Astrocyte (in vitro differentiated cells and primary cell): ENCODE results near the gene CPLX3. TPM values are rescaled to one million over a fixed set of nuclear protein-coding genes. Genes with fewer than 3 reads are reported as not detected.

Experiments
- DNase-seq: peaks from one replicate; pipeline ENCODE4 v3.0.0-alpha.2; 2010; ENCODE audit warnings: low read depth
- FAIRE-seq: peaks from 2 replicates; lab custom pipeline; 2011; peaks lifted over from hg19 to GRCh38; lab: Jason Lieb, UNC
- H2AFZ ChIP-seq: 2 replicates; pipeline ENCODE4 v1.6.0; 2012; ENCODE audit warnings: low read depth, low read length, inconsistent platforms
- H3K27ac ChIP-seq: 2 replicates; pipeline ENCODE4 v1.5.1; 2011; ENCODE audit warnings: low read depth, low read length, inconsistent platforms
- H3K27me3 ChIP-seq: 2 replicates; pipeline ENCODE4 v1.6.0; 2011; ENCODE audit warnings: low read length, inconsistent platforms; ENCODE audit not compliant: insufficient read depth
- H3K36me3 ChIP-seq: 2 replicates; pipeline ENCODE4 v1.5.1; 2011; ENCODE audit warnings: low read length, inconsistent platforms; ENCODE audit not compliant: insufficient read depth
- H3K4me1 ChIP-seq: 2 replicates; pipeline ENCODE4 v1.5.1; 2011; ENCODE audit warnings: low read length, inconsistent platforms; ENCODE audit not compliant: insufficient read depth
- H3K4me2 ChIP-seq: 2 replicates; pipeline ENCODE4 v1.6.0; 2012; ENCODE audit warnings: low read length, inconsistent platforms
- H3K4me3 ChIP-seq: 2 replicates; pipeline ENCODE4 v1.5.1; 2011; ENCODE audit warnings: low read depth, mild to moderate bottlenecking, low read length, inconsistent platforms; ENCODE audit not compliant: insufficient read depth
- H3K79me2 ChIP-seq: 2 replicates; pipeline ENCODE4 v1.6.0; 2012; ENCODE audit warnings: mild to moderate bottlenecking, low read length, inconsistent platforms; ENCODE audit not compliant: insufficient read depth
- H3K9ac ChIP-seq: 2 replicates; pipeline ENCODE4 v1.6.0; 2012; ENCODE audit warnings: mild to moderate bottlenecking, low read length, inconsistent platforms
- H3K9me3 ChIP-seq: 2 replicates; pipeline ENCODE4 v1.5.1; 2012; ENCODE audit warnings: low read depth, mild to moderate bottlenecking, low read length, inconsistent platforms; ENCODE audit not compliant: insufficient read depth
- H4K20me1 ChIP-seq: 2 replicates; pipeline ENCODE4 v1.6.0; 2012; ENCODE audit warnings: low read length, inconsistent platforms; ENCODE audit not compliant: insufficient read depth
- H3K27ac Mint-ChIP-seq: one replicate; pipeline ENCODE4 v1.8.0; 2021; ENCODE audit warnings: mild to moderate bottlenecking, mixed read lengths; ENCODE audit not compliant: unreplicated experiment
- H3K27me3 Mint-ChIP-seq: one replicate; pipeline ENCODE4 v1.8.0; 2021; ENCODE audit warnings: low read depth, mixed read lengths; ENCODE audit not compliant: unreplicated experiment
- H3K36me3 Mint-ChIP-seq: one replicate; pipeline ENCODE4 v1.8.0; 2021; ENCODE audit warnings: low read depth, mixed read lengths; ENCODE audit not compliant: unreplicated experiment
- H3K4me1 Mint-ChIP-seq: one replicate; pipeline ENCODE4 v1.8.0; 2021; ENCODE audit warnings: low read depth, mixed read lengths; ENCODE audit not compliant: unreplicated experiment
- H3K4me3 Mint-ChIP-seq: one replicate; pipeline ENCODE4 v1.8.0; 2021; ENCODE audit warnings: mild to moderate bottlenecking, moderate library complexity, mixed read lengths; ENCODE audit not compliant: unreplicated experiment
- H3K9me3 Mint-ChIP-seq: one replicate; pipeline ENCODE4 v1.8.0; 2021; ENCODE audit warnings: mild to moderate bottlenecking, mixed read lengths; ENCODE audit not compliant: unreplicated experiment
- EZH2 ChIP-seq: IDR thresholded peaks from 2 replicates; pipeline ENCODE4 v1.6.1; 2012; ENCODE audit warnings: mild to moderate bottlenecking, low read length, inconsistent platforms; ENCODE audit not compliant: insufficient read depth
- total RNA-seq: library from RNA; stranded (reverse); gene quantifications from 2 replicates; pipeline ENCODE4 v1.2.1, GENCODE V29; 2021
- TF ChIP-seq, protein P1 (sequence below): IDR thresholded peaks from 2 replicates; pipeline ENCODE4 v1.5.1; 2011; ENCODE audit warnings: low read depth, mild to moderate bottlenecking, inconsistent platforms, low read length, moderate library complexity; ENCODE audit not compliant: insufficient read depth

CPLX3 gene
- total RNA-seq, 1 donor from 2014 or later, result not detected

DNA sequence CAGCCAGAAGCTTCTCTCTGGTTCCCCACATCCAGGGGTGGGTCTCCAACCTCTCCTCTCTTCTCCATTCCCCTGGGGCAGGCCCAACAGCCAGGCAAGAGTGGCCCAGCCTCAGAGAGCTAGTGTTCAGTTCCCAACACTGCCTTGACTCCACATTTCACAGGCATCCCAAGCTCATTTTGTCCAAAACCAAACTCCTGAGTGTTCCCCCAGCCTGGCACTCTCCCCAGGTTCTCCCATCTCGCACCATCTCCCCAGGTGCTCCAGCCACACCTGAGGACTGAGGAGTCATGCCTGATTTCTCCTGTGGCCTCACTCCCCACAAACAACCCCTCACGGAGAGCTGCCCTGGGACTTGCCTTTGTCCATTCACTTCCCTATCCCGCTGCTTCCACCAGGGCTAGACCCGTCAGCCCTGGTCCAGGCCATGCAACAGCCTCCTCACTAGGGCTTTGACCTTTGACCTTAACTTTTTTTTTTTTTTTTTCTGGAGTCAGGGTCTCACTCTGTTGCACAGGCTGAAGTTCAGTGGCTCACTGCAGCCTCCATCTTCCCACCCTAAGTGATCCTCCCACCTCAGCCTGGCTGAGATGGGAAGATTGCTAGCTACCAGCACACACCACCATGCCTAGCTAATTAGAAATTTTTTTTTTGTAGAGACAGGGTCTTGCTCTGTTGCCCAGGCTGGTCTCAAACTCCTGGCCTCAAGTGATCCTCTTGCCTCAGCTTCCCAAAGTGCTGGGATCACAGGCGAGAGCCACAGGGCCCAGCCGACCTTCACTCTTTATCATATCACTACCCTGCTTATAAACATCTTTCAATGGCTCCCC lies 48.4 kb upstream of the CPLX3 start:
- Mint-ChIP-seq H3K27ac (no peak overlapping the region), H3K4me3 (no peak overlapping the region), H3K27me3 (peaks cover 8% of the 10 kb centered on the region), H3K9me3 (no peaks in the 10 kb centered on the region), H3K4me1 (peaks cover 21% of the 10 kb centered on the region), H3K36me3 (no peaks in the 10 kb centered on the region)
- DNase-seq (no peak), FAIRE-seq (no peak)
- Histone ChIP-seq H3K4me2 (no peak overlapping the region), H3K4me1 (peaks cover 15% of the 10 kb centered on the region), H3K4me3 (no peak overlapping the region), H3K27me3 (no peaks in the 10 kb centered on the region), H3K36me3 (no peaks in the 10 kb centered on the region), H3K9me3 (no peaks in the 10 kb centered on the region), H4K20me1 (peaks cover 5% of the 10 kb centered on the region), H2AFZ (no peak overlapping the region), H3K79me2 (peaks cover 6% of the 10 kb centered on the region), H3K27ac (no peak overlapping the region), H3K9ac (no peak overlapping the region)
- no peak for TF ChIP-seq EZH2
- TF ChIP-seq, protein P1, sequence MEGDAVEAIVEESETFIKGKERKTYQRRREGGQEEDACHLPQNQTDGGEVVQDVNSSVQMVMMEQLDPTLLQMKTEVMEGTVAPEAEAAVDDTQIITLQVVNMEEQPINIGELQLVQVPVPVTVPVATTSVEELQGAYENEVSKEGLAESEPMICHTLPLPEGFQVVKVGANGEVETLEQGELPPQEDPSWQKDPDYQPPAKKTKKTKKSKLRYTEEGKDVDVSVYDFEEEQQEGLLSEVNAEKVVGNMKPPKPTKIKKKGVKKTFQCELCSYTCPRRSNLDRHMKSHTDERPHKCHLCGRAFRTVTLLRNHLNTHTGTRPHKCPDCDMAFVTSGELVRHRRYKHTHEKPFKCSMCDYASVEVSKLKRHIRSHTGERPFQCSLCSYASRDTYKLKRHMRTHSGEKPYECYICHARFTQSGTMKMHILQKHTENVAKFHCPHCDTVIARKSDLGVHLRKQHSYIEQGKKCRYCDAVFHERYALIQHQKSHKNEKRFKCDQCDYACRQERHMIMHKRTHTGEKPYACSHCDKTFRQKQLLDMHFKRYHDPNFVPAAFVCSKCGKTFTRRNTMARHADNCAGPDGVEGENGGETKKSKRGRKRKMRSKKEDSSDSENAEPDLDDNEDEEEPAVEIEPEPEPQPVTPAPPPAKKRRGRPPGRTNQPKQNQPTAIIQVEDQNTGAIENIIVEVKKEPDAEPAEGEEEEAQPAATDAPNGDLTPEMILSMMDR, result no peak

DNA sequence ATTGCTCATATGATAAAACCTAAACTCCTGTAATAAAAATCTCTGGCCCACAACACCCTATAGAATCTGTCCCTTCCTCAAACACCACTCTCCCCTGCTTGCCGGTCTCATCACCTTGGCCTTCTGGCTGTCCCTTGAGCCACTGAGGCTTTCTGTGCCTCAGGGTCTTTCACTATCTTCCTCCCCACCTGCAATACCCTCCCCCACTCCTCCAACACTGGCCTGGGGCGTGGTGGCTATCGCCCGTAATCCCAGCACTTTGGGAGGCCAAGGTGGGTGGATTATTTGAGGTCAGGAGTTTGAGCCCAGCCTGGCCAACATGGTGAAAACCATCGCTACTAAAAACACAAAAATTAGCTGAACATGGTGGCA lies 47.8 kb upstream of the CPLX3 start:
- Histone ChIP-seq H3K79me2 (peaks cover 12% of the 10 kb centered on the region), H3K4me3 (no peak overlapping the region), H3K27ac (no peak overlapping the region), H2AFZ (no peak overlapping the region), H4K20me1 (peaks cover 11% of the 10 kb centered on the region), H3K36me3 (no peaks in the 10 kb centered on the region), H3K9ac (no peak overlapping the region), H3K9me3 (no peaks in the 10 kb centered on the region), H3K4me1 (peaks cover 21% of the 10 kb centered on the region), H3K27me3 (no peaks in the 10 kb centered on the region), H3K4me2 (no peak overlapping the region)
- no peak for TF ChIP-seq EZH2
- TF ChIP-seq, protein P1, result no peak
- Mint-ChIP-seq H3K27ac (no peak overlapping the region), H3K9me3 (no peaks in the 10 kb centered on the region), H3K36me3 (no peaks in the 10 kb centered on the region), H3K27me3 (peaks cover 5% of the 10 kb centered on the region), H3K4me3 (no peak overlapping the region), H3K4me1 (peaks cover 22% of the 10 kb centered on the region)
- FAIRE-seq, result no peak
- DNase-seq, result no peak

DNA sequence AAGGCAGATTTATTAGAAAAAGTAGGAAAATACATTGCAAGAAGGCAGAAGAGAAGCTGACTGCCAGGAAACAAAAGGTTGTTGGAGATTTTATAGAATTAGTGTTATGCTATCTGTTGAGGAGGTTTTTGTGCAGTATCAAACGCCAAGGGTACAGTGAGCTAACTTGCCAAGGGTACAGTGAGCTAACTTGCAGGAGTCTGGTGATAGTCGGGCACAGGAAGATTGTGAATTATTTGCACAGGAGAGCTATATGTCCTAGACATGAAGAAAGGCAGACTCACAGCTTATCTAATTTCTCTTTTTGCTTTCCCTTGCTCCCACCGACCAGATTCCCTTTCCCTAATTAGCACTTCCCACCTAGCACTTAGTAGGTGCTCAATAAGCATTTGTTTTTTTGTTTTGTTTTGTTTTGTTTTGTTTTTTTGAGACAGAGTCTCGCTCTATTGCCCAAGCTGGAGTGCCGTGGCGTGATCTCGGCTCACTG lies 47.2 kb upstream of the CPLX3 start:
- Histone ChIP-seq H3K36me3 (no peaks in the 10 kb centered on the region), H3K27me3 (no peaks in the 10 kb centered on the region), H2AFZ (no peak overlapping the region), H3K9ac (no peak overlapping the region), H3K4me3 (no peak overlapping the region), H3K4me2 (no peak overlapping the region), H4K20me1 (peaks cover 17% of the 10 kb centered on the region), H3K9me3 (no peaks in the 10 kb centered on the region), H3K79me2 (peaks cover 18% of the 10 kb centered on the region), H3K4me1 (peaks cover 27% of the 10 kb centered on the region), H3K27ac (no peak overlapping the region)
- no peak for DNase-seq
- H3K27ac Mint-ChIP-seq, result no peak overlapping the region
- no peaks in the 10 kb centered on the region for H3K36me3 Mint-ChIP-seq
- H3K4me3 Mint-ChIP-seq, result no peak overlapping the region
- TF ChIP-seq EZH2, result no peak
- TF ChIP-seq, protein P1, result no peak
- no peaks in the 10 kb centered on the region for H3K9me3 Mint-ChIP-seq
- FAIRE-seq, result no peak
- peaks cover 5% of the 10 kb centered on the region for H3K27me3 Mint-ChIP-seq
- H3K4me1 Mint-ChIP-seq, result peaks cover 25% of the 10 kb centered on the region
